Calu3 (cell line): ENCODE measurements around the gene FAM43A. TPM values are rescaled to one million over a fixed set of nuclear protein-coding genes. Genes with fewer than 3 reads are reported as not detected.
A peak's percentile ranks its signal among the peaks of the same experiment; 100 is the strongest.

Experiments used
- BruUV-seq: library from RNA; stranded (reverse); fragments of 400-500 nt; replicated peaks from 2 replicates; lab custom pipeline; 2021; lab: Mats Ljungman, UMichigan
- CTCF ChIA-PET: fragments of 300-600 bp; sonication (Branson Sonifier 250); formaldehyde crosslinking; loops from one replicate; lab custom pipeline; 2022; ENCODE audit warnings: antibody characterized with exemption; lab: Charles Lee
- DNase-seq: peaks from one replicate; pipeline ENCODE4 v3.0.0; 2022
- H3K27ac Mint-ChIP-seq: one replicate; pipeline ENCODE4 v1.8.0; 2022; ENCODE audit warnings: mixed read lengths; ENCODE audit not compliant: unreplicated experiment
- H3K27me3 Mint-ChIP-seq: one replicate; pipeline ENCODE4 v1.8.0; 2022; ENCODE audit warnings: mixed read lengths; ENCODE audit not compliant: unreplicated experiment
- H3K36me3 Mint-ChIP-seq: one replicate; pipeline ENCODE4 v1.8.0; 2022; ENCODE audit warnings: mild to moderate bottlenecking, moderate library complexity, mixed read lengths; ENCODE audit not compliant: insufficient read depth, unreplicated experiment
- H3K4me1 Mint-ChIP-seq: one replicate; pipeline ENCODE4 v1.8.0; 2022; ENCODE audit warnings: mild to moderate bottlenecking, low read depth, mixed read lengths; ENCODE audit not compliant: unreplicated experiment
- H3K4me3 Mint-ChIP-seq: one replicate; pipeline ENCODE4 v1.8.0; 2022; ENCODE audit warnings: mild to moderate bottlenecking, low read depth, moderate library complexity, mixed read lengths; ENCODE audit not compliant: unreplicated experiment
- H3K9me3 Mint-ChIP-seq: one replicate; pipeline ENCODE4 v1.8.0; 2022; ENCODE audit warnings: low read depth, mixed read lengths; ENCODE audit not compliant: unreplicated experiment
- CTCF ChIP-seq: fragments of 200-600 bp; IDR thresholded peaks from one replicate; pipeline ENCODE4 v1.8.0; 2022; ENCODE audit warnings: antibody characterized with exemption; ENCODE audit not compliant: unreplicated experiment
- intact Hi-C: fragments of 100-400 bp; cut with micrococcal nuclease; formaldehyde crosslinking; loops from one replicate; pipeline ENCODE4 v1.10.0; 2022; ENCODE audit not compliant: unreplicated experiment
- total RNA-seq: library from RNA; stranded (reverse); gene quantifications from 2 replicates; pipeline ENCODE4 v1.2.3, GENCODE V29; 2022

Gene FAM43A
- total RNA-seq, 1 experiment from 2014 or later: 1.8 TPM

GRCh38 chr3:194671511-194671899 is 14.2 kb upstream of the FAM43A start:
- Mint-ChIP-seq H3K27me3 (peaks cover 24% of the 10 kb centered on the region), H3K4me1 (peaks cover 56% of the 10 kb centered on the region), H3K36me3 (peaks cover 32% of the 10 kb centered on the region), H3K9me3 (no peaks in the 10 kb centered on the region), H3K27ac (peak overlapping the region; percentile 99), H3K4me3 (peak overlapping the region; percentile 100)
- BruUV-seq: TSS peak; percentile 71
- CTCF ChIA-PET: interaction anchor here (0.6 to 6.0 kb wide), 20 partner anchors 10 to 872 kb away, joined by 3 to 83 read pairs (median 4); partner anchors contain the start of genes FAM43A, PPP1R2 and XXYLT1
- TF ChIP-seq CTCF: peak; percentile 89
- DNase-seq: peak; percentile 60
- intact Hi-C loops: no loop called here

GRCh38 chr3:194671900-194672808 is 13.5 kb upstream of the FAM43A start, which contains the start of gene LSG1:
LSG1 (minus strand) TSS chr3:194672191; CDS start chr3:194672162, 29 bp downstream.
- Mint-ChIP-seq H3K27me3 (peaks cover 30% of the 10 kb centered on the region), H3K36me3 (peaks cover 30% of the 10 kb centered on the region), H3K27ac (peak within 1 kb of the TSS; percentile 99), H3K9me3 (no peaks in the 10 kb centered on the region), H3K4me3 (peak within 1 kb of the TSS; percentile 100), H3K4me1 (peaks cover 53% of the 10 kb centered on the region)
- peak; percentile 94 for DNase-seq
- CTCF ChIA-PET: interaction anchor here (0.6 to 6.0 kb wide), 28 partner anchors 9 to 871 kb away, joined by 3 to 83 read pairs (median 4); partner anchors contain the start of genes FAM43A, PPP1R2 and XXYLT1
- intact Hi-C loops: no loop called here
- no TSS peak for BruUV-seq
- no peak for TF ChIP-seq CTCF

- peak overlapping the region; percentile 99 for H3K27ac Mint-ChIP-seq
- peaks cover 35% of the 10 kb centered on the region for H3K27me3 Mint-ChIP-seq
- BruUV-seq: TSS peak; percentile 98
- H3K9me3 Mint-ChIP-seq: no peaks in the 10 kb centered on the region
- TF ChIP-seq CTCF: no peak
- H3K36me3 Mint-ChIP-seq: peaks cover 30% of the 10 kb centered on the region
- no peak for DNase-seq
- CTCF ChIA-PET: interaction anchor here (0.6 to 6.0 kb wide), 18 partner anchors 10 to 870 kb away, joined by 3 to 83 read pairs (median 4); partner anchors contain the start of genes FAM43A, PPP1R2 and XXYLT1
- peak overlapping the region; percentile 100 for H3K4me3 Mint-ChIP-seq
- peaks cover 47% of the 10 kb centered on the region for H3K4me1 Mint-ChIP-seq
- intact Hi-C loops: no loop called here
Observed at GRCh38 chr3:194672876-194673275, 12.8 kb upstream of the FAM43A start.

- DNase-seq: no peak
- H3K4me1 Mint-ChIP-seq: peaks cover 40% of the 10 kb centered on the region
- H3K9me3 Mint-ChIP-seq: no peaks in the 10 kb centered on the region
- no peak for TF ChIP-seq CTCF
- CTCF ChIA-PET: interaction anchor here (0.7 to 6.0 kb wide), 3 partner anchors 9 to 597 kb away, joined by 3 to 83 read pairs (median 35); partner anchors contain the start of gene XXYLT1
- H3K27ac Mint-ChIP-seq: no peak overlapping the region
- no TSS peak for BruUV-seq
- H3K4me3 Mint-ChIP-seq: no peak overlapping the region
- H3K27me3 Mint-ChIP-seq: peaks cover 35% of the 10 kb centered on the region
- intact Hi-C loops: no loop called here
- H3K36me3 Mint-ChIP-seq: peaks cover 24% of the 10 kb centered on the region
Observed at GRCh38 chr3:194673761-194674160, 11.9 kb upstream of the FAM43A start.
